GM18505 (cell line): ENCODE data around the gene ABT1.
A peak's percentile ranks its signal among the peaks of the same experiment; 100 is the strongest.

Experiments
- ATAC-seq: cut with Tn5 transposase; IDR thresholded peaks from one replicate; pipeline ENCODE4 v1.9.1; 2021; ENCODE audit not compliant: unreplicated experiment
- POLR2A ChIP-seq: IDR thresholded peaks from 4 replicates; pipeline ENCODE4 v1.6.1; 2011; ENCODE audit warnings: borderline replicate concordance; ENCODE audit not compliant: insufficient read depth, insufficient read length; ENCODE audit errors: extremely low read depth

ABT1 gene

GRCh38 chr6:26561533-26562466, 35.0 kb upstream of the ABT1 start:
- ATAC-seq, result no peak

GRCh38 chr6:26563488-26563887, 33.3 kb upstream of the ABT1 start:
- no peak for ATAC-seq

More at GRCh38 chr6:26561533-26562466, 35.0 kb upstream of the ABT1 start:
- TF ChIP-seq POLR2A, result no peak

GRCh38 chr6:26568601-26569432, 27.9 kb upstream of the ABT1 start:
- peak; percentile 69 for ATAC-seq
- TF ChIP-seq POLR2A, result no peak

More at GRCh38 chr6:26563488-26563887, 33.3 kb upstream of the ABT1 start:
- no peak for TF ChIP-seq POLR2A

GRCh38 chr6:26569433-26569764, 27.4 kb upstream of the ABT1 start:
- no peak for ATAC-seq
- no peak for TF ChIP-seq POLR2A

DNA sequence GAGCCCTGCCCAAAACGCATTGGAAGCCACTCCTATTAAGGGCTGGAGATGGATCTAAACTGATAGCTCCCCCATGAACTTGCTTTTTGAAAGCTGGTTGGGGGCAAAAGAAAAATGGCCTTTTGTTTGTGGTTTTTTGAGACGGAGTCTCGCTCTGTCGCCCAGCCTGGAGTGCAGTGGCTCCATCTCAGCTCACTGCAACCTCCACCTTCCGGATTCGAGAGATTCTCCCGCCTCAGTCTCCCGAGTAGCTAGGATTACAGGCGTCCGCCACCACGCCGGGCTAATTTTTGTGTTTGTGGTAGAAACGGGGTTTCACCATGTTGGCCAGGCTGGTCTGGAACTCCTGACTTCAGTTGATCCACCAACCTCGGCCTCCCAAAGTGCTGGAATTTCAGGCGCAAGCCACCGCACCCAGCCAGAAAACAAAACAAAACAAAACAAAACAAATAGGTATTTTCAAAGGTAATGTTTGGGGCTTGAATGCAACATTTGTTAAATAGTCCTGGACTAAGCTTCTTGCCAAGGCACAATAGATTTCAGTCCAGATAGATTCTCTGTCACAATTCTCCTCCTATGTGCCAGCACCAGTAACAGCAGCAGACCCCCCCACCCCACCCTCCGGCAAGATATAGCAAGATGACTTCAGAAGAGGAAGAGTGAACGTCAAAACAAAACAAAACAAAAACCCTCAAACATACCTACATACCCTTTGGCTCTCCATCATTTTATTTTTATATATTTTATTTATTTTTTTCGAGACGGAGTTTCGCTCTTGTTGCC, 26.5 kb upstream of the ABT1 start:
- no peak for ATAC-seq
- TF ChIP-seq POLR2A, result no peak

DNA sequence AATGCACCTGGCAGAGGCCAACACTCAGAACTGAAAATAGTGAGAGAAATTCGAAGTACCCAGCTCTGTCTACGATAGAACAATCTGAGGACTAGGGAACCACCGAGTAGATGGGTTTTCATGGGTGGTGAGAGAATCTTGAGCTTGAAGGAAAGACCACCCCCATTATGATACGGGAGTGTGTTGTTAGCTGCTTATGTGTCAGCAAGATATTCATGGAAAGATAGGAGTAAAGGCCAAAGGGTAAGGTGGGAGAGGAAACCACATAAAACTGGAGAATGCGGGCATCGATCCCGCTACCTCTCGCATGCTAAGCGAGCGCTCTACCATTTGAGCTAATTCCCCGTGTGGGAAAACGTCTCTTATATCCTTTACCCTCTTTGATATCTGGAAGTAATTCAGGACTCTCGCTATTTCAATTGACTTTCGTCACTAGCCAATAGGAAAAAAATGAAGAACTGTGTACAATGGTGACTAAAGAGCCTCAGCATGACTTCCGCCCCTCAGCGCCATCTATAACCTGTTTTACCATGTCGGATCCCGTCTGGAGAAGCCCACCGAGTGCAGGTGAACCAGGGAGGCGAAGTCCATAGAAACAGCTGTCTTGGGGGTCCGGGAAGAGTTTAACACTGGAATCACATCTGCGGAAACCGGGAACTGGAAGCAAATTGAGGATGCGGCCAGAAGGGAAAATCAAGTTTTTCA, 25.0 kb upstream of the ABT1 start:
- no peak for ATAC-seq
- no peak for TF ChIP-seq POLR2A

DNA sequence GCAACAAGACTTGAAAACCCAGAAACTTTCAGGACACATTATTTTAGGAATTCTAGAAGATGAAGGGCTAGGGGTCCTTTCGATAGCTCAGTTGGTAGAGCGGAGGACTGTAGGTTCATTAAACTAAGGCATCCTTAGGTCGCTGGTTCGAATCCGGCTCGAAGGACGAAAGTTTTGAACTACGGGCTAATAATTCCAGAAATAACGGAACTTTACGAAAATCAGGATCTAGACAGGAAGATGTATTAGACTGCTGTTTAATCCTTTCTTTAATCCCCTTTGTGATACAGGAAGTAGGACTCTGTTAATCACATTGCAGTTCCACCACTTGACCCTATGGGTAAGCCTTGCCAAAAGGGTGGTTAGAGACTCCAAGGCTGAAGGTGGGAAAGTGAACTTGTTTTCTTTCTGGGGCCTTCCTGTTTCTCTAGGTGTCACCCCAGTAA, 21.2 kb upstream of the ABT1 start:
- no peak for TF ChIP-seq POLR2A
- ATAC-seq, result no peak

DNA sequence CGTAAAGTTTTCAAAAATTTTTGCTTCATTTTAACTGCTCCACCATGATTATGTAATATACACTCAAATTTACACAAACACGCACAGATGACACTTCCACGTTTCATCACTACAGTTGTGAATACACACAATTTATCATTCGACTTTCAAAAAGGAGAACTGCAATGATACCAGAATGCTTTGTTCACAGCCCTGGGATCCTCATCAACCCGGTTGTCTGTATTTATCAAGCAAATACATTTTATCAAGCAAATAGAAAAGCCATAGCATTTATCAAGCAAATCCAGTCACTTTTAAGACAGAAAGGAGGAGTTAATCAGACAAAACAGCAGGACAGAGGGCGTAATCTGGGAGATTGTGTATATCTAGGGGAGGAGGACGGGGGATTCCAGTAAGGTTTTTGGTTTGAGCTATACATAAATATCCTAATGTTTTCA, 20.3 kb upstream of the ABT1 start:
- ATAC-seq, result no peak
- TF ChIP-seq POLR2A, result no peak

DNA sequence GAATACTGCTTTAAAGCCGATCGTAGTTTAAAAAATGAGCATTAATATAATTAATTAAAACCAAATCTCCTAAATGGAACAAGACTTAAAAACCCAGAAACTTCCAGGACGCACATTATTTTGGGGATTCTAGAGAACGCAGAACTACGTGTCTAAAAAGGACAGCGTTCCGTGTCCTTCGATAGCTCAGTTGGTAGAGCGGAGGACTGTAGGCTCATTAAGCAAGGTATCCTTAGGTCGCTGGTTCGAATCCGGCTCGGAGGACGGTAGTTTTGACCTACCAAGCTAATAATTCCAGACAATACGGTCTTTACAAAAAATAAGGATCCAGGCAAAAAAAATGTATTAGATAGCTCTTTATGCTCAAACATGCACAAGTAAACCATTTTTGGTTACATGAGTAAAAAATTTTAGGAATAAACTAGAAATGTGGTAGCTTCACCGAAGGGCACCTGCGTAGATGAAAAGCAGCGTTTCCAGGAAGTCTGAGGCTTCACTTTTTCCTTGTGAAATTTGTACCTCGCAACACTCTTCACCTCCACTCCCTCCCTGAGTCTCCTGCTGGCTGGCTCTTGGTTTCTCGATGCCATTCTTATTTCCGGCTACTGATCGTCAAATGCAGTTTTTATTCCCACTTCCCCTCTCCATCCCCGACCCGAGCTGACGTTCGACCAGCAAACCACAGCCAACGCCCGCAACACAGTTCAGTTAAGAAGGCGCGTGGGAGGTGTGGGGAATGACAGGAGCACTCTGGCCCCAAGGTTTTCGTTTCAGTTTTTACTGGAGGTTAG, 19.6 kb upstream of the ABT1 start:
- no peak for TF ChIP-seq POLR2A
- no peak for ATAC-seq

DNA sequence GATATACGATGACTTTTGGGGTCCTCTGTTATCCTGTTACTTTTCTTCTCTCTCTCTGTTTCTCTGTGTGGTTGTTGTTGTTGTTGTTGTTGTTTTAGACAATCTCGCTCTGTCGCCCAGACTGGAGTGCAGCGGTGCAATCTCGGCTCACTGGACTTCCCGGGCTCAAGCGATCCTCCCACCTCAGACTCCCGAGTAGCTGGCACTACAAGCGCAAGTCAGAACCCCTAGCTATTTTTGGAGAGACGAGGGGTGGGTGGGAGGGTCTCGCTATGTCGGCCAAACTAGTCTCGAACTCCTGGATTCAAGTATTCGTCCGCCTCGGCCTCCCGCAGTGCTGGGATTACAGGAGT, 19.1 kb upstream of the ABT1 start:
- ATAC-seq, result no peak
- no peak for TF ChIP-seq POLR2A

DNA sequence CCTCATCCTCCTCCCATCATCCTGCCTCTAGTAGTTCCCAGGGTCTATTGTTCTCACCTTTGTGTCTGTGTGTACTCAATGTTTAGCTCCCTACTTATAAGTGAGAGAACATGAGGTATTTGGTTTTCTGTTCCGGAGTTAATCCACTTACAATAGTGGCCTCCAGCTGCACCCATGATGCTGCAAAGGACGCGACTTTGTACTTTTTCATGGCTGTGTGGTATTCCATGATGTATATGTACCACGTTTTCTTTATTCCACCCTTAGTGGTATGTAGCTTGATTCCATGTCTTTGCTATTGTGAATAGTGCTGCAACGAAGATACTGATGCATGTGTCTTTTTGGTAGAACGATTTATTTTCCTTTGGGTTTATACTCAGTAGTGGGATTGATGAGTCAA, 18.5 kb upstream of the ABT1 start:
- no peak for ATAC-seq
- TF ChIP-seq POLR2A, result no peak

DNA sequence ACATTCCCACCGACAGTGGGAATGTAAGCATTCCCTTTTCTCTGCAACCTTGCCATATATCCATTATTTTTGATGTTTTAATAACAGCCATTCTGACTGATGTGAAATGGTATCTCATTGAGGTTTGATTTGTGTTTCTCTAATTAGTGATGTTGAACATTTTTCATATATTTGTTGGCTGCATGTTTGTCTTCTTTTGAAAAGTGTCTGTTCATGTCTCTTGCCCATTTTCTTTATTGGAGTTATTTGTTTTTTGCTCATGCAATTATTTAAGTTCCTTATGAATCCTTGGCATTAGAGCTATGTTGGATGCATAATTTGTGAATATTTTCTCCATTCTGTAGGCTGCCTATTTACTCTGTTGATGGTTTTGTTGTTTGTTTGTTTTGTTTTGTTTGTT, 18.0 kb upstream of the ABT1 start:
- no peak for TF ChIP-seq POLR2A
- ATAC-seq, result no peak
